ENCODE results near the gene GNB3. TPM values are rescaled to one million over a fixed set of nuclear protein-coding genes. Genes with fewer than 3 reads are reported as not detected.
A peak's percentile ranks its signal among the peaks of the same experiment; 100 is the strongest.

The GNB3 gene
- total RNA-seq, 1 donor from 2014 or later = 5.2 TPM

DNA sequence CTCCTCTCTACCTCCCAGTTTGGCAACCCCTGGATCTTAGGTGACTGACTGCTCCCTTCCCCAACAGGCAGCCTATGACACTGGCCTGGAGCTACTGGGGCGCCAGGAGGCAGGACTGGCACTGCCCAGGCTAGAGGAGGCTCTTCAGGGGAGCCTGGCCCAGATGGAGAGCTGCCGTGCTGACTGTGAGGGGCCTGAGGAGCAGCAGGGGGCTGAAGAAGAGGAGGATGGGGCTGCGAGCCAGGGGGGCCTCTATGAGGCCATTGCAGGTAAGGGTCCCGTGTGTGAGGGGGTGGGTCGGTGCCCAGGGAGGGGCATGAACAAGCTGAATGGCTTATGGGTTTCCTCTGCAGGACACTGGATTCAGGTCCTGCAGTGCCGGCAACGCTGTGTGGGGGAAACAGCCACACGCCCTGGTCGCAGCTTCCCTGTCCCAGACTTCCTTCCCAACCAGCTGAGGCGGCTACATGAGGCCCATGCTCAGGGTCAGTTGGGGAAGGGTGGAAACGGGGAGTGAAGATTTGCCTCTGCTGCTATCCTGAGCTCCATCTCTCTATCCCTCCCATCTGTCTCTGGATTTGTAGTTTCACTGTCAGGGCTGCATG, 10.3 kb upstream of the GNB3 start:
- peak overlapping the region in 1 of 2 donors; percentile 90 for H3K4me3 ChIP-seq
- H3K4me1 ChIP-seq = peaks cover 35% of the 10 kb centered on the region
- H3K27ac ChIP-seq = no peak overlapping the region
- DNase-seq (ENCODE audit: extremely low spot score in 2 of 2) = no peak
- no peaks in the 10 kb centered on the region for H3K27me3 ChIP-seq
- TF ChIP-seq, protein P1, sequence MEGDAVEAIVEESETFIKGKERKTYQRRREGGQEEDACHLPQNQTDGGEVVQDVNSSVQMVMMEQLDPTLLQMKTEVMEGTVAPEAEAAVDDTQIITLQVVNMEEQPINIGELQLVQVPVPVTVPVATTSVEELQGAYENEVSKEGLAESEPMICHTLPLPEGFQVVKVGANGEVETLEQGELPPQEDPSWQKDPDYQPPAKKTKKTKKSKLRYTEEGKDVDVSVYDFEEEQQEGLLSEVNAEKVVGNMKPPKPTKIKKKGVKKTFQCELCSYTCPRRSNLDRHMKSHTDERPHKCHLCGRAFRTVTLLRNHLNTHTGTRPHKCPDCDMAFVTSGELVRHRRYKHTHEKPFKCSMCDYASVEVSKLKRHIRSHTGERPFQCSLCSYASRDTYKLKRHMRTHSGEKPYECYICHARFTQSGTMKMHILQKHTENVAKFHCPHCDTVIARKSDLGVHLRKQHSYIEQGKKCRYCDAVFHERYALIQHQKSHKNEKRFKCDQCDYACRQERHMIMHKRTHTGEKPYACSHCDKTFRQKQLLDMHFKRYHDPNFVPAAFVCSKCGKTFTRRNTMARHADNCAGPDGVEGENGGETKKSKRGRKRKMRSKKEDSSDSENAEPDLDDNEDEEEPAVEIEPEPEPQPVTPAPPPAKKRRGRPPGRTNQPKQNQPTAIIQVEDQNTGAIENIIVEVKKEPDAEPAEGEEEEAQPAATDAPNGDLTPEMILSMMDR (IDR thresholded peaks at IDR 0.05) = no peak
- no peak for TF ChIP-seq POLR2AphosphoS5 (IDR thresholded peaks at IDR 0.05; ENCODE audit: insufficient read depth in 1 of 2, low read depth in 1 of 2)
- H3K36me3 ChIP-seq = peaks cover 0 to 9% of the 10 kb centered on the region in 2 donors
- intact Hi-C loops (cut with DNase I) = no loop called here
- no peaks in the 10 kb centered on the region for H3K9me3 ChIP-seq

DNA sequence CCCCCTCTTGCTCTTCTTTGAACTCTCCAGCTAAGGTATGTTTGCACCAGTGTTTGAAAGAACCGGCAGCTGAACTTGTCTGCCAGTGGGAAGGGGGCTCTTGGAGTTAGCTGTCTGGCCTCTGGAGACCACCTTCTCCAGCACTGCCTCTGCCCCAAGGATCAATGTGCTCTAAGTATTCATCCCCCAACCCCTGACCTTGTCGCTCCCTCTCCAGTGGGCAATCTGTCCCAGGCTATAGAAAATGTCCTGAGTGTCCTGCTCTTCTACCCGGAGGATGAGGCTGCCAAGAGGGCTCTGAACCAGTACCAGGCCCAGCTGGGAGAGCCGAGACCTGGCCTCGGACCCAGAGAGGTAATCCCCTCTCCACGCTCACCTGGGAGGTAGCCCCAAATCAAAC, 9.7 kb upstream of the GNB3 start:
- no peak for DNase-seq (ENCODE audit: extremely low spot score in 2 of 2)

DNA sequence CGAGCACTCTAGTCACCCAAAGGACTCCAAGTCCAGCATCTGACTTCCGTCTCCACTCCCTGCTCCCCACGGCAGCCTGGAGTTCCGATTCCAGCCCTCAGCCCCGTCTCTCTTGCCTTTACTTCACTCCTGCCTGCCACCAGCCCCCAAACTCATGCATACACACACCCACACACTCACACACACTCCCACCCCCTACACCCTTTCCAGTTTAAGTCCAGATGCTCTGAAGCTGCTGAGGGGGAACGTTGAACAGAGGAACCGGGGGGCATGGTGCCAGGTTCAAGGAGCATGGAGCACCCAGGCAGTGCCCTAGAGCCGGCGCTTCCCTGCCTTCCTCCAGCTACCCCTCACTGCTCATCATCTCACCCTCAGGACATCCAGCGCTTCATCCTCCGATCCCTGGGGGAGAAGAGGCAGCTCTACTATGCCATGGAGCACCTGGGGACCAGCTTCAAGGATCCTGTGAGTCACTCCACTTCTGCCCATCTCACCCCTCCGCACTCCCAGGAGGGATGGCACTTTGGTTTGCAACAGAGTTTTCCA, 9.2 kb upstream of the GNB3 start:
- Histone ChIP-seq H3K27me3 (no peaks in the 10 kb centered on the region), H3K27ac (no peak overlapping the region), H3K4me3 (no peak overlapping the region), H3K9me3 (no peaks in the 10 kb centered on the region), H3K36me3 (peaks cover 0 to 9% of the 10 kb centered on the region in 2 donors), H3K4me1 (peaks cover 29% of the 10 kb centered on the region)
- DNase-seq (ENCODE audit: extremely low spot score in 2 of 2) = no peak
- intact Hi-C loops (cut with DNase I) = no loop called here
- TF ChIP-seq POLR2A (IDR thresholded peaks at IDR 0.05) (no peak), POLR2AphosphoS5 (IDR thresholded peaks at IDR 0.05; ENCODE audit: insufficient read depth in 1 of 2, low read depth in 1 of 2) (no peak)
- TF ChIP-seq, protein P1 (IDR thresholded peaks at IDR 0.05) = no peak

More for the DNA sequence above, 9.7 kb upstream of the GNB3 start:
- Histone ChIP-seq H3K4me3 (no peak overlapping the region), H3K36me3 (peaks cover 0 to 9% of the 10 kb centered on the region in 2 donors), H3K27me3 (no peaks in the 10 kb centered on the region), H3K4me1 (peaks cover 29% of the 10 kb centered on the region), H3K9me3 (no peaks in the 10 kb centered on the region), H3K27ac (no peak overlapping the region)
- intact Hi-C loops (cut with DNase I) = no loop called here
- TF ChIP-seq POLR2AphosphoS5 (IDR thresholded peaks at IDR 0.05; ENCODE audit: insufficient read depth in 1 of 2, low read depth in 1 of 2) (no peak), POLR2A (IDR thresholded peaks at IDR 0.05) (no peak)
- TF ChIP-seq, protein P1 (IDR thresholded peaks at IDR 0.05) = no peak

DNA sequence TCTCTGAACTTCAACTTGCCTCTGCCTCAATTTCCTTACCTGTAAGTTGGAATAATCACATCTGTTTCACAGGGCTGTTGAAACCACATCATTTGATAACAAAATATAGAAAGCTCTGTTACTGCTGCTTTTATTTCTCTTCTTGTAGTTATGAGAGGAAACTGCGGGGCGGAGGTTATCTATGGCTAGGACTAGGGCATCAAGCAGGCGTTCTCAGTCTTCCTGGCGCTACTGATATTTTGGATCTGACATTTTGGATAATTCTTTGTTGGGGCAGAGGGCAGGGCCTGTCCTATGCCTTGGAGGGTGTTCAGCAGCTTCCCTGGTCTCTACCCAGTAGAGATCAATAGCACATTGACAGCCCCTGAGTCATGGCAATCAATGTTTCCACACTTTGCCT, 8.6 kb upstream of the GNB3 start:
- no peak for DNase-seq (ENCODE audit: extremely low spot score in 2 of 2)
- Histone ChIP-seq H3K36me3 (peaks cover 0 to 13% of the 10 kb centered on the region in 2 donors), H3K9me3 (no peaks in the 10 kb centered on the region), H3K4me1 (peaks cover 23% of the 10 kb centered on the region), H3K4me3 (no peak overlapping the region), H3K27me3 (no peaks in the 10 kb centered on the region), H3K27ac (no peak overlapping the region)
- TF ChIP-seq POLR2A (IDR thresholded peaks at IDR 0.05) (no peak), POLR2AphosphoS5 (IDR thresholded peaks at IDR 0.05; ENCODE audit: insufficient read depth in 1 of 2, low read depth in 1 of 2) (no peak)
- TF ChIP-seq, protein P1 (IDR thresholded peaks at IDR 0.05) = no peak
- intact Hi-C loops (cut with DNase I) = no loop called here

DNA sequence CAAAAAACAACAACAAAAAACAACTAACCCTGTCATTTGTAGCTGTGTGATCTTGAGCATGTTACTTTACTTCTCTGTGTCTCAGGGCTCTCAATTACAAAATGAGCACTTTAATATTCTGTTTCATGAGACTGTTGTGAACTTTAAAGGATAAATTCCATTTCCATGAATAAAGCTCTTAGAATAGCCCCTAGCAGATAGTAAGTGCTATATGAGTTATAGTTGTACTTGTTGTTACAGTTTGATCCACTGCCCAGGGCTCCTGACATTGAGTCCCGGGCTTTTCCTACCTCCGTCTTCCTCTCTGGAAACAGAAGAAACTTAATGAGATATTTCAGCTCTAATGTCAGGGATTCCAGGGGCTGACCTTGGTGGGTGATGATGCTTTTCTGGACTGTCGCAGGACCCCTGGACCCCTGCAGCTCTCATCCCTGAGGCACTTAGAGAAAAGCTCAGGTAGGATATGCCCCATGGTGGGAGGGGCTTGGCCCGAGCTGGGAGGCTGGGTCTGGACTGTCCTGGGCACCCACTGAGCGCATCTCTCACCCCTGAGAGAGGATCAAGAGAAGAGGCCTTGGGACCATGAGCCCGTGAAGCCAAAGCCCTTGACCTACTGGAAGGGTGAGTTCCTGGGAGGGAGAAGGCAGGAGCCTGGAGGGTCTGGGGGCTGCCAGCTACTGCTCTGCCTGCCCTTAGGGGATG, 7.4 kb upstream of the GNB3 start:
- peaks cover 14% of the 10 kb centered on the region for H3K4me1 ChIP-seq
- intact Hi-C loops (cut with DNase I) = no loop called here
- no peaks in the 10 kb centered on the region for H3K27me3 ChIP-seq
- no peak overlapping the region for H3K4me3 ChIP-seq
- H3K9me3 ChIP-seq = no peaks in the 10 kb centered on the region
- DNase-seq (ENCODE audit: extremely low spot score in 2 of 2) = no peak
- no peak for TF ChIP-seq POLR2AphosphoS5 (IDR thresholded peaks at IDR 0.05; ENCODE audit: insufficient read depth in 1 of 2, low read depth in 1 of 2)
- no peak for TF ChIP-seq POLR2A (IDR thresholded peaks at IDR 0.05)
- TF ChIP-seq, protein P1 (IDR thresholded peaks at IDR 0.05) = no peak
- H3K36me3 ChIP-seq = peaks cover 0 to 22% of the 10 kb centered on the region in 2 donors
- H3K27ac ChIP-seq = no peak overlapping the region
